Testis (tissue), 5 donors: ENCODE measurements around the gene ARMCX4. TPM values are rescaled to one million over a fixed set of nuclear protein-coding genes. Genes with fewer than 3 reads are reported as not detected.

Experiments
- DNase-seq: peaks from one replicate; pipeline ENCODE4 v3.0.0-alpha.2; 2019
- H3K27ac ChIP-seq, 2 donors: fragments of 200-600 bp; sonication (generic); one replicate each; pipeline ENCODE4 v1.5.1; 2019
- H3K27me3 ChIP-seq: fragments of 200-600 bp; sonication (generic); one replicate; pipeline ENCODE4 v1.5.1; 2019
- H3K36me3 ChIP-seq: fragments of 200-600 bp; sonication (generic); one replicate; pipeline ENCODE4 v1.5.1; 2017; ENCODE audit warnings: low read depth; ENCODE audit errors: missing control alignments
- H3K4me1 ChIP-seq: fragments of 200-600 bp; sonication (generic); one replicate; pipeline ENCODE4 v1.5.1; 2019
- H3K4me3 ChIP-seq, 2 donors: fragments of 200-600 bp; sonication (generic); one replicate each; pipeline ENCODE4 v1.5.1; 2017 to 2019
- H3K9me3 ChIP-seq: fragments of 200-600 bp; sonication (generic); one replicate; pipeline ENCODE4 v1.5.1; 2017
- POLR2A ChIP-seq: fragments of 450-650 bp; IDR thresholded peaks from one replicate; pipeline ENCODE4 v1.6.1; 2017; ENCODE audit warnings: antibody characterized with exemption, mild to moderate bottlenecking, moderate library complexity
- WGBS, 2 donors: methylation state at CpG; one replicate each; pipeline ENCODE4 v1.1.5; 2018; 5-methylcytosine and 5-hydroxymethylcytosine counted together
- intact Hi-C: fragments of 100-400 bp; cut with DNase I; formaldehyde crosslinking; loops from one replicate; pipeline ENCODE4 v1.15.1; 2023; ENCODE audit warnings: low total_unique reads
- long read RNA-seq, 2 donors: transcript quantifications; one replicate each; lab custom pipeline, GENCODE V29; 2026
- polyA plus RNA-seq: library from polyadenylated mRNA; stranded (reverse); fragments of 350-450 nt; fragmentation: Illumina TruSeq; extraction: RNeasy Lipid Tissue Mini Kit (QIAGEN cat#74804); gene quantifications from one replicate; pipeline ENCODE4 v1.2.3, GENCODE V29; 2014; ENCODE audit warnings: low read depth, low replicate concordance; ENCODE audit not compliant: insufficient read depth
- total RNA-seq, 2 donors: library from RNA; depleted of rRNA; stranded (reverse); fragments of >200 nt; gene quantifications; one replicate each; pipeline ENCODE4 v1.2.3, GENCODE V29; 2016
- TF ChIP-seq, protein P1 (sequence below), 3 experiments: fragments of 450-650 bp in 2 of 3; fragments of 200-600 bp in 1 of 3; sonication (generic) in 1 of 3; IDR thresholded peaks; one replicate each; pipeline ENCODE4 v1.5.1; 2016 to 2019; ENCODE audit warnings: antibody characterized with exemption in 3 of 3, mild to moderate bottlenecking in 2 of 3, moderate library complexity in 1 of 3

The ARMCX4 gene
- total RNA-seq, result 10 to 100 TPM; 12.1 to 13.3 TPM
- 4.5 TPM for polyA plus RNA-seq
- long read RNA-seq, donor 1, partial matches to known transcripts, result 0 of 2 reads
- long read RNA-seq, donor 1, other reads (novel, unspliced or antisense), result 0 of 2 reads
- long read RNA-seq, donor 2, partial matches to known transcripts, result 0 of 2 reads
- long read RNA-seq, donor 2, other reads (novel, unspliced or antisense), result 0 of 2 reads

DNA sequence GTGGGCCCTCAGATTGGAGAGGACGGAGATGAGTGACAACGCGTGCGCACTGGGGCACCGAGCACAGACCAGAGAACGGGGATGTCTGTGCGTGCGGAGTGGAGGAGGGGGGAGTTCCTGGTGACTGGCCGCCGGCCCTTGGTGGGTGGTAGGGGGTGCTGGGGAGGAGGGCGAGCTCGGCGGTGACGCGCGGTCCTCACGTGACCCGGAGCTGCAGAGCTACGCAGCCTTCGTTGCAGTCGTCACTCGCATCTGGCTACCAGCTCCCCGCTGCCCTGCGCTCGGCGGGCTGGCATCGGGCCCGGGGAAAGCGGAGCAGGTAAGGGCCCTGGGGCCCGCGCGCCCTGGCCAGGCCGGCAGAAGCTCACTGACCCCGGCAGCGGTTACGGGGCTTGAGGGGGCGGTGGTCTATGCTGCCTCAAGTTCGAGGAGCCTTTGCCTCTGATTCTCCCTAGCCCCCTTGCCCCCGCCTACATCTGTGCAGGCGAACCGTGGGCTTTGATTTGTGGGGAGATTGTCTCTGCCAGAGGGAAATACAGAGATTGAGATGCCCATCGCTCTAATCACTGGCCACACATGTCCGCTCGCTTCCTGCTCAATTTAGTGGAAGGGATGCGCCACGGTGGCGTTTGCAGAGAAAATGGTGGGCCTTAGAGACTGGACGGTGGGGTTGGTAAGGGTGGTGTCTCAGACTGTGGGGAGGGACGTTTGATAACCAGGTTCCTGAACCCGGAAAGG is at the start of gene ARMCX4:
Gene ARMCX4, plus strand, starts transcription at position 245 of the 738 bp plus-strand sequence. CDS start 3,134 bp downstream, outside the sequence.
- 0 to 6% methylated on average over 10 to 24 of the region's 50 CpGs for WGBS, 2 donors
- Histone ChIP-seq H3K4me1 (no peaks in the 10 kb centered on the region), H3K27me3 (no peaks in the 10 kb centered on the region), H3K27ac (peak within 1 kb of the TSS in 1 of 2 donors; percentile 30), H3K36me3 (no peaks in the 10 kb centered on the region), H3K4me3 (peak within 1 kb of the TSS; percentile 51 to 59), H3K9me3 (no peaks in the 10 kb centered on the region)
- TF ChIP-seq, protein P1, sequence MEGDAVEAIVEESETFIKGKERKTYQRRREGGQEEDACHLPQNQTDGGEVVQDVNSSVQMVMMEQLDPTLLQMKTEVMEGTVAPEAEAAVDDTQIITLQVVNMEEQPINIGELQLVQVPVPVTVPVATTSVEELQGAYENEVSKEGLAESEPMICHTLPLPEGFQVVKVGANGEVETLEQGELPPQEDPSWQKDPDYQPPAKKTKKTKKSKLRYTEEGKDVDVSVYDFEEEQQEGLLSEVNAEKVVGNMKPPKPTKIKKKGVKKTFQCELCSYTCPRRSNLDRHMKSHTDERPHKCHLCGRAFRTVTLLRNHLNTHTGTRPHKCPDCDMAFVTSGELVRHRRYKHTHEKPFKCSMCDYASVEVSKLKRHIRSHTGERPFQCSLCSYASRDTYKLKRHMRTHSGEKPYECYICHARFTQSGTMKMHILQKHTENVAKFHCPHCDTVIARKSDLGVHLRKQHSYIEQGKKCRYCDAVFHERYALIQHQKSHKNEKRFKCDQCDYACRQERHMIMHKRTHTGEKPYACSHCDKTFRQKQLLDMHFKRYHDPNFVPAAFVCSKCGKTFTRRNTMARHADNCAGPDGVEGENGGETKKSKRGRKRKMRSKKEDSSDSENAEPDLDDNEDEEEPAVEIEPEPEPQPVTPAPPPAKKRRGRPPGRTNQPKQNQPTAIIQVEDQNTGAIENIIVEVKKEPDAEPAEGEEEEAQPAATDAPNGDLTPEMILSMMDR (IDR thresholded peaks at IDR 0.05), result no peak
- no peak for TF ChIP-seq POLR2A
- intact Hi-C loops, result no loop called here
- DNase-seq, result peak; percentile 35

DNA sequence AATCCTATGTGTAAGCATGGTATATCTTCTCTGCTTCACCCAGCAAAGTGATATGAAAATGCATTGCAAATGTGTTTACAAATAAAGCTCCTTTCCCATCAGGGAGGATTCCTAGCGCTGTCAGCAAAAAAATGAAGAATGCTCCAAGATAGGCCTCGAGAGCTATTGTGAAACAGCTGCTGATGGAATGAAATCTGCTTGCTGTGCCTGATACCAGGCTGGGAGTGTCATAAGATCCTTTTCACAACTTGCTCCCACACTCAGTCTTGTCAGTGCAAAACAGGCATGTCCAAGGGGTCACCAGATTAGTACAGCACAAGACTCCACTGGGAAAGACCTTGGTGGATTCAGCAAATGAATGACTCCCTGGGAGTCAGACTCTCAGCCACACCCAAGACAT is 43.2 kb upstream of the ARMCX4 start:
- no peaks in the 10 kb centered on the region for H3K9me3 ChIP-seq
- H3K4me1 ChIP-seq, result no peaks in the 10 kb centered on the region
- DNase-seq, result no peak
- H3K27ac ChIP-seq, result no peak overlapping the region
- H3K4me3 ChIP-seq, result no peak overlapping the region
- WGBS, 2 donors, result 60 to 66% methylated on average over 2 of the region's 2 CpGs
- intact Hi-C loops, result no loop called here
- no peak for TF ChIP-seq POLR2A
- TF ChIP-seq, protein P1 (IDR thresholded peaks at IDR 0.05), result no peak
- no peaks in the 10 kb centered on the region for H3K36me3 ChIP-seq
- H3K27me3 ChIP-seq, result no peaks in the 10 kb centered on the region

DNA sequence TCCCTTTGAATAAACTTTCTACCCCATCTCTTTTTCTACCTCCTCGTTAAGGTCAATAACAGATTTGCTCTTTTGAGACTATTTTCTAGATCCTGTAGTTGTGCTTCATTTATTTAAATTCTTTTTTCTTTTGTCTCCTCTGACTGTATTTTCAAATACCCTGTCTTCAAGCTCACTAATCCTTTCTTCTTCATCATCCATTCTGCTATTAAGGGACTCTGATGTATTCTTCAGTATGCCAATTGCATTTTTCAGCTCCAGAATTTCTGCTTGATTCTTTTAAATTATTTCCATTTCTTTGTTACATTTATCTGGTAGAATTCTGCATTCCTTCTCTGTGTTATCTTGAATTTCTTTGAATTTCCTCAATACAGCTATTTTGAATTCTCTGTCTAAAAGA is 36.0 kb upstream of the ARMCX4 start:
- no peaks in the 10 kb centered on the region for H3K36me3 ChIP-seq
- H3K4me3 ChIP-seq, result no peak overlapping the region
- H3K4me1 ChIP-seq, result no peaks in the 10 kb centered on the region
- 100% methylated on average over 1 of the region's 1 CpG for WGBS, 2 donors
- no peaks in the 10 kb centered on the region for H3K9me3 ChIP-seq
- TF ChIP-seq, protein P1 (IDR thresholded peaks at IDR 0.05), result no peak
- TF ChIP-seq POLR2A, result no peak
- no peak overlapping the region for H3K27ac ChIP-seq
- no peak for DNase-seq
- intact Hi-C loops, result no loop called here
- H3K27me3 ChIP-seq, result no peaks in the 10 kb centered on the region

DNA sequence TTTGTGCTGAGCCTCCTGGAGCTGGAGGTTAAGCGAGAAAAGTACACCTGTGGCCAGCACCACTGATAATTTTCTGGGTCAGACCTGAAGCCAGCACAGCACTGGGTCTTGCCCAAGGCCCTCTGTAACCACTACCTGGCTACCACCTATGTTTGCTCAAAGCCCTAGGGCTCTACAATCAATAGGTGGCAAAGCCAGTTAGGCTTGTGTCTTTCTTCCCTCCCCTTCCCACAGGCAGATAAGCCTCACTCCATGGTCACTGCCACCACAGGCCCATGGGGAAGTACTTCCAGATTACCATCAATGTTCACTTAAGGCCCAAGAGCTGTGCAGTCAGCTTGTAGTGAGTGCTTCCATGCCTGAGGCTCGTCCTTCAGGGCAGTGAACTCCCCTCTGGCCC is 35.2 kb upstream of the ARMCX4 start:
- Histone ChIP-seq H3K36me3 (no peaks in the 10 kb centered on the region), H3K4me3 (no peak overlapping the region), H3K27ac (no peak overlapping the region), H3K27me3 (no peaks in the 10 kb centered on the region), H3K9me3 (no peaks in the 10 kb centered on the region), H3K4me1 (no peaks in the 10 kb centered on the region)
- WGBS, 2 donors, result 100% methylated on average over 2 of the region's 2 CpGs; no CpG with 5 or more reads in 1 of the 2 donors
- intact Hi-C loops, result no loop called here
- DNase-seq, result no peak
- no peak for TF ChIP-seq POLR2A
- TF ChIP-seq, protein P1 (IDR thresholded peaks at IDR 0.05), result no peak
